Measurements from ENCODE around the gene TRAIP. TPM values are rescaled to one million over a fixed set of nuclear protein-coding genes. Genes with fewer than 3 reads are reported as not detected.

The TRAIP gene
- total RNA-seq, 6 experiments from 2014 or later: 3.4 to 7.5 (median 6.3) TPM

DNA sequence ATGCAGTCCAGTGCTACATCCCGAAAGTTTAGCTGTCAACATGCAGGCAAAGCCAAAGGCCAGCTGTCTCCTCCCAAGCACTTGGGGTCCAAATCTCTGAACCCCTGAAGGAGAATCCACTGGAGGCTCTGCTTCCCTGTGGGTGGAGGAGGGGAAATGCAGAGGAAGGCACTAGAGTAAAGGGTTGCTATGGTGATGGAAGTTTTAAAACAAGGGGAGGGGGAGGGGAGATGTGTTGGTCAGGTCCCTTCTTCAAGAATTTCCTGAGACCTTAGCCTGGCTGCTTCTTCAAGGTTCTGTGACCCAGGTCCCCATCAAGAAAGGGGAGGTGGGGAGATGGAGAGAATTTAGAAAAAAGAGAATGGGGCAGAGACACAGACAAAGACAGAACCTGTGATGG is 11.0 kb upstream of the TRAIP start:
- no peak for DNase-seq
- Mint-ChIP-seq H3K27ac (no peak overlapping the region), H3K27me3 (ENCODE audit: insufficient read depth) (peaks cover 35% of the 10 kb centered on the region), H3K9me3 (no peaks in the 10 kb centered on the region), H3K36me3 (ENCODE audit: low read depth) (no peaks in the 10 kb centered on the region), H3K4me3 (no peak overlapping the region), H3K4me1 (ENCODE audit: low read depth) (no peaks in the 10 kb centered on the region)
- TF ChIP-seq, protein P1, sequence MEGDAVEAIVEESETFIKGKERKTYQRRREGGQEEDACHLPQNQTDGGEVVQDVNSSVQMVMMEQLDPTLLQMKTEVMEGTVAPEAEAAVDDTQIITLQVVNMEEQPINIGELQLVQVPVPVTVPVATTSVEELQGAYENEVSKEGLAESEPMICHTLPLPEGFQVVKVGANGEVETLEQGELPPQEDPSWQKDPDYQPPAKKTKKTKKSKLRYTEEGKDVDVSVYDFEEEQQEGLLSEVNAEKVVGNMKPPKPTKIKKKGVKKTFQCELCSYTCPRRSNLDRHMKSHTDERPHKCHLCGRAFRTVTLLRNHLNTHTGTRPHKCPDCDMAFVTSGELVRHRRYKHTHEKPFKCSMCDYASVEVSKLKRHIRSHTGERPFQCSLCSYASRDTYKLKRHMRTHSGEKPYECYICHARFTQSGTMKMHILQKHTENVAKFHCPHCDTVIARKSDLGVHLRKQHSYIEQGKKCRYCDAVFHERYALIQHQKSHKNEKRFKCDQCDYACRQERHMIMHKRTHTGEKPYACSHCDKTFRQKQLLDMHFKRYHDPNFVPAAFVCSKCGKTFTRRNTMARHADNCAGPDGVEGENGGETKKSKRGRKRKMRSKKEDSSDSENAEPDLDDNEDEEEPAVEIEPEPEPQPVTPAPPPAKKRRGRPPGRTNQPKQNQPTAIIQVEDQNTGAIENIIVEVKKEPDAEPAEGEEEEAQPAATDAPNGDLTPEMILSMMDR (IDR thresholded peaks at IDR 0.05): no peak

- H3K9me3 Mint-ChIP-seq: no peaks in the 10 kb centered on the region
- H3K36me3 Mint-ChIP-seq (ENCODE audit: low read depth): no peaks in the 10 kb centered on the region
- TF ChIP-seq, protein P1 (IDR thresholded peaks at IDR 0.05): no peak
- peaks cover 27% of the 10 kb centered on the region for H3K27me3 Mint-ChIP-seq (ENCODE audit: insufficient read depth)
- H3K4me1 Mint-ChIP-seq (ENCODE audit: low read depth): no peaks in the 10 kb centered on the region
- no peak for DNase-seq
- no peak overlapping the region for H3K4me3 Mint-ChIP-seq
- H3K27ac Mint-ChIP-seq: no peak overlapping the region
Measured at GRCh38 chr3:49865198-49865784, 8.9 kb upstream of the TRAIP start.

GRCh38 chr3:49864505-49864904 is 8.1 kb upstream of the TRAIP start:
- no peak for DNase-seq
- Mint-ChIP-seq H3K27me3 (ENCODE audit: insufficient read depth) (peaks cover 23% of the 10 kb centered on the region), H3K27ac (no peak overlapping the region), H3K4me3 (no peak overlapping the region), H3K4me1 (ENCODE audit: low read depth) (no peaks in the 10 kb centered on the region), H3K36me3 (ENCODE audit: low read depth) (no peaks in the 10 kb centered on the region), H3K9me3 (no peaks in the 10 kb centered on the region)
- TF ChIP-seq, protein P1 (IDR thresholded peaks at IDR 0.05): no peak

- no peak for DNase-seq
- no peaks in the 10 kb centered on the region for H3K9me3 Mint-ChIP-seq
- no peak overlapping the region for H3K27ac Mint-ChIP-seq
- TF ChIP-seq, protein P1 (IDR thresholded peaks at IDR 0.05): no peak
- no peaks in the 10 kb centered on the region for H3K36me3 Mint-ChIP-seq (ENCODE audit: low read depth)
- peaks cover 7% of the 10 kb centered on the region for H3K4me1 Mint-ChIP-seq (ENCODE audit: low read depth)
- peaks cover 10% of the 10 kb centered on the region for H3K27me3 Mint-ChIP-seq (ENCODE audit: insufficient read depth)
- H3K4me3 Mint-ChIP-seq: no peak overlapping the region
Measured at GRCh38 chr3:49859576-49860305, 3.4 kb upstream of the TRAIP start.

DNA sequence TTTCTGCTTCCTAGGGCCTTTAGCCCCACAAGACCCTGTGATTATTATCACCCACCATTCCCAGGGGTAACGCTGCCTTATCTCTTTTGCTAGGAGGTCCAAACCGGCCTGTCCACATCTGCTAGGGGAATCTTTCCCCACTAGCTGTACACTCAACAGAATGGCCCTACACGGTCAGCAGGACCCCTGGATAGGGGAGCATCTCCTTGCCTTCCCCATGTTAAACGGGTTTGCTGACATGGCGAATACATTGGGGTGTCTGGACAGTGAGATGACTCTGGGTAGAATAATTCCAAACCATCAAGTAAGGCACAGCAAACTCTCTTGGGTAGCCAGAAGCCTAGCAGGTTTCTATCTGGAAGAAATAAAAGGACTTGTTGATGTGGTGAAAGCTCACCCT is 702 bp downstream of the TRAIP start:
- DNase-seq: no peak
- H3K27ac Mint-ChIP-seq: peak overlapping the region; percentile 85
- TF ChIP-seq, protein P1 (IDR thresholded peaks at IDR 0.05): no peak
- H3K27me3 Mint-ChIP-seq (ENCODE audit: insufficient read depth): no peaks in the 10 kb centered on the region; the same call in 1 of the 2 replicates
- H3K4me1 Mint-ChIP-seq (ENCODE audit: low read depth): peaks cover 12% of the 10 kb centered on the region
- no peaks in the 10 kb centered on the region for H3K9me3 Mint-ChIP-seq
- no peaks in the 10 kb centered on the region for H3K36me3 Mint-ChIP-seq (ENCODE audit: low read depth)
- H3K4me3 Mint-ChIP-seq: peak overlapping the region; percentile 97
